ENCODE measurements around the gene P3H2.
A peak's percentile ranks its signal among the peaks of the same experiment; 100 is the strongest.

Gene P3H2

GRCh38 chr3:189952272-189952671 lies 168.4 kb downstream of the P3H2 start:
- no peak for FAIRE-seq
- no peak for DNase-seq (ENCODE audit: insufficient read length, low spot score)

- DNase-seq (ENCODE audit: insufficient read length, low spot score) (no peak), FAIRE-seq (no peak)
Observed at GRCh38 chr3:189950258-189950657, 170.4 kb downstream of the P3H2 start.

- FAIRE-seq: no peak
- no peak for DNase-seq (ENCODE audit: insufficient read length, low spot score)
Observed at GRCh38 chr3:189949580-189949979, 171.1 kb downstream of the P3H2 start.

GRCh38 chr3:189948724-189949045 lies 172.0 kb downstream of the P3H2 start:
- DNase-seq (ENCODE audit: insufficient read length, low spot score): no peak
- FAIRE-seq: no peak

- FAIRE-seq (peak; percentile 81), DNase-seq (ENCODE audit: insufficient read length, low spot score) (no peak)
Observed at GRCh38 chr3:189947948-189948723, 172.6 kb downstream of the P3H2 start.

GRCh38 chr3:189947068-189947467 lies 173.6 kb downstream of the P3H2 start:
- FAIRE-seq (no peak), DNase-seq (ENCODE audit: insufficient read length, low spot score) (no peak)

GRCh38 chr3:189945935-189946709 lies 174.6 kb downstream of the P3H2 start:
- no peak for FAIRE-seq

GRCh38 chr3:189944285-189945145 lies 176.2 kb downstream of the P3H2 start:
- DNase-seq (ENCODE audit: insufficient read length, low spot score): no peak

More at GRCh38 chr3:189945935-189946709, 174.6 kb downstream of the P3H2 start:
- no peak for DNase-seq (ENCODE audit: insufficient read length, low spot score)

GRCh38 chr3:189942948-189943347 lies 177.7 kb downstream of the P3H2 start:
- FAIRE-seq (no peak), DNase-seq (ENCODE audit: insufficient read length, low spot score) (no peak)

More at GRCh38 chr3:189944285-189945145, 176.2 kb downstream of the P3H2 start:
- no peak for FAIRE-seq

- FAIRE-seq (no peak), DNase-seq (ENCODE audit: insufficient read length, low spot score) (no peak)
Observed at GRCh38 chr3:189941679-189942078, 179.0 kb downstream of the P3H2 start.

GRCh38 chr3:189941125-189941524 lies 179.6 kb downstream of the P3H2 start:
- FAIRE-seq (no peak), DNase-seq (ENCODE audit: insufficient read length, low spot score) (no peak)

GRCh38 chr3:189937302-189938127 lies 183.2 kb downstream of the P3H2 start:
- no peak for DNase-seq (ENCODE audit: insufficient read length, low spot score)
- FAIRE-seq: no peak

GRCh38 chr3:189936201-189936945 lies 184.3 kb downstream of the P3H2 start:
- DNase-seq (ENCODE audit: insufficient read length, low spot score): no peak

GRCh38 chr3:189927975-189928895 lies 192.5 kb downstream of the P3H2 start:
- FAIRE-seq: no peak

More at GRCh38 chr3:189936201-189936945, 184.3 kb downstream of the P3H2 start:
- FAIRE-seq: no peak

GRCh38 chr3:189921770-189922169 lies 198.9 kb downstream of the P3H2 start:
- FAIRE-seq (no peak), DNase-seq (ENCODE audit: insufficient read length, low spot score) (no peak)

More at GRCh38 chr3:189927975-189928895, 192.5 kb downstream of the P3H2 start:
- no peak for DNase-seq (ENCODE audit: insufficient read length, low spot score)

- DNase-seq (ENCODE audit: insufficient read length, low spot score): no peak
- no peak for FAIRE-seq
Observed at GRCh38 chr3:189914799-189915198, 205.9 kb downstream of the P3H2 start.

GRCh38 chr3:189911001-189911400 lies 209.7 kb downstream of the P3H2 start:
- no peak for DNase-seq (ENCODE audit: insufficient read length, low spot score)
- FAIRE-seq: no peak

- no peak for DNase-seq (ENCODE audit: insufficient read length, low spot score)
- no peak for FAIRE-seq
Observed at GRCh38 chr3:189909573-189909972, 211.1 kb downstream of the P3H2 start.

Data from GM19239 (cell line).